Liver (tissue), 9 donors: ENCODE data around the gene LTK. TPM values are rescaled to one million over a fixed set of nuclear protein-coding genes. Genes with fewer than 3 reads are reported as not detected.
A peak's percentile ranks its signal among the peaks of the same experiment; 100 is the strongest.

Source experiments
- DNase-seq: peaks from one replicate; pipeline ENCODE4 v3.0.0-alpha.2; 2017; ENCODE audit warnings: low spot score
- H3K27ac ChIP-seq, 2 donors: one replicate each; pipeline ENCODE4 v1.7.0; 2013; ENCODE audit warnings: inconsistent platforms in 2 of 2, low read length in 2 of 2, control low read depth in 1 of 2, low read depth in 1 of 2, mild to moderate bottlenecking in 1 of 2
- H3K27me3 ChIP-seq, 4 donors: one replicate each; pipeline versions ENCODE4 v1.6.1 to v1.7.0; 2013; ENCODE audit warnings: low read length in 3 of 4, inconsistent platforms in 1 of 4, mild to moderate bottlenecking in 1 of 4, moderate library complexity in 1 of 4; ENCODE audit not compliant: control insufficient read depth in 4 of 4, insufficient read depth in 4 of 4
- H3K36me3 ChIP-seq, 4 donors: one replicate each; pipeline versions ENCODE4 v1.6.1 to v1.7.0; 2013; ENCODE audit warnings: low read length in 3 of 4, mild to moderate bottlenecking in 3 of 4, low read depth in 1 of 4, moderate library complexity in 1 of 4; ENCODE audit not compliant: control insufficient read depth in 4 of 4, insufficient read depth in 3 of 4
- H3K4me1 ChIP-seq, 4 donors: one replicate each; pipeline versions ENCODE4 v1.6.1 to v1.7.0; 2013; ENCODE audit warnings: low read length in 3 of 4, mild to moderate bottlenecking in 3 of 4, moderate library complexity in 1 of 4; ENCODE audit not compliant: control insufficient read depth in 4 of 4, insufficient read depth in 4 of 4
- H3K4me3 ChIP-seq, 3 donors: one replicate each; pipeline versions ENCODE4 v1.6.1 to v1.7.0; 2013; ENCODE audit warnings: low read length in 3 of 3, control low read depth in 1 of 3, low read depth in 1 of 3, mild to moderate bottlenecking in 1 of 3
- H3K9ac ChIP-seq, 2 donors: one replicate each; pipeline ENCODE4 v1.7.0; 2013; ENCODE audit warnings: low read length in 2 of 2, mild to moderate bottlenecking in 2 of 2, moderate library complexity in 2 of 2, control low read depth in 1 of 2, low read depth in 1 of 2
- H3K9me3 ChIP-seq, 4 donors: one replicate each; pipeline versions ENCODE4 v1.6.1 to v1.7.0; 2013; ENCODE audit warnings: low read length in 3 of 4; ENCODE audit not compliant: control insufficient read depth in 4 of 4
- CTCF ChIP-seq: fragments of 150-350 bp; IDR thresholded peaks from 2 replicates; pipeline ENCODE4 v1.5.1; 2017; ENCODE audit warnings: improper control_type of control experiment, low read depth, low read length; ENCODE audit not compliant: missing input control
- EGR1 ChIP-seq, 2 donors: IDR thresholded peaks; 2 replicates each; pipeline ENCODE4 v1.6.1; 2016 to 2018; ENCODE audit warnings: antibody characterized with exemption in 2 of 2, low read depth in 2 of 2
- FOXA1 ChIP-seq: IDR thresholded peaks from 2 replicates; pipeline ENCODE4 v1.6.1; 2016; ENCODE audit warnings: antibody characterized with exemption
- FOXA2 ChIP-seq: IDR thresholded peaks from 2 replicates; pipeline ENCODE4 v1.6.1; 2016; ENCODE audit warnings: antibody characterized with exemption
- GABPA ChIP-seq, 2 donors: IDR thresholded peaks in 1 of 2; conservative IDR thresholded peaks in 1 of 2; 2 replicates each; pipeline ENCODE4 v1.6.1; 2016; ENCODE audit warnings: antibody characterized with exemption in 2 of 2, mild to moderate bottlenecking in 1 of 2, moderate library complexity in 1 of 2
- HNF4A ChIP-seq, 2 donors: conservative IDR thresholded peaks; 2 replicates each; pipeline ENCODE4 v1.6.1; 2016; ENCODE audit warnings: antibody characterized with exemption in 2 of 2, mild to moderate bottlenecking in 2 of 2
- HNF4G ChIP-seq: IDR thresholded peaks from 2 replicates; pipeline ENCODE4 v1.6.1; 2016; ENCODE audit warnings: antibody characterized with exemption
- JUND ChIP-seq, 2 donors: IDR thresholded peaks; 2 replicates each; pipeline ENCODE4 v1.6.1; 2016; ENCODE audit warnings: antibody characterized with exemption in 2 of 2
- MAX ChIP-seq: IDR thresholded peaks from 2 replicates; pipeline ENCODE4 v1.6.1; 2016; ENCODE audit warnings: antibody characterized with exemption
- NR2F2 ChIP-seq: IDR thresholded peaks from 2 replicates; pipeline ENCODE4 v1.6.1; 2016; ENCODE audit warnings: antibody characterized with exemption
- RAD21 ChIP-seq, 2 donors: IDR thresholded peaks; 2 replicates each; pipeline ENCODE4 v1.6.1; 2016; ENCODE audit warnings: antibody characterized with exemption in 2 of 2, mild to moderate bottlenecking in 2 of 2
- RXRA ChIP-seq, 2 donors: IDR thresholded peaks; 2 replicates each; pipeline ENCODE4 v1.6.1; 2017 to 2018; ENCODE audit warnings: antibody characterized with exemption in 2 of 2, mild to moderate bottlenecking in 1 of 2
- SP1 ChIP-seq: IDR thresholded peaks from 2 replicates; pipeline ENCODE4 v1.6.1; 2018; ENCODE audit warnings: antibody characterized with exemption, mild to moderate bottlenecking
- TAF1 ChIP-seq: conservative IDR thresholded peaks from 2 replicates; pipeline ENCODE4 v1.6.1; 2016; ENCODE audit warnings: antibody characterized with exemption, mild to moderate bottlenecking
- YY1 ChIP-seq: IDR thresholded peaks from 2 replicates; pipeline ENCODE4 v1.6.1; 2016; ENCODE audit warnings: antibody characterized with exemption, mild to moderate bottlenecking
- whole genome bisulfite sequencing: extraction: QIAGEN DNeasy Blood & Tissue Kit; methylation state at CpG from one replicate; pipeline ENCODE4 v1.1.7; 2013; 5-methylcytosine and 5-hydroxymethylcytosine counted together
- polyA plus RNA-seq, 2 donors: library from polyadenylated mRNA; stranded (reverse) in 1 of 2; unstranded in 1 of 2; fragments of 200-250 nt in 1 of 2; fragments of >200 nt in 1 of 2; fragmentation: Nextera tagmentation in 1 of 2; extraction: Ambion mirVana in 1 of 2; gene quantifications; one replicate each; pipeline versions ENCODE4 v1.2.1 to v1.2.3, GENCODE V29; 2013 to 2015
- total RNA-seq, 2 donors: library from RNA; depleted of rRNA; stranded (reverse); fragments of >200 nt; gene quantifications; one replicate each; pipeline ENCODE4 v1.2.3, GENCODE V29; 2014
- TF ChIP-seq, protein P1 (sequence below): IDR thresholded peaks from 2 replicates; pipeline ENCODE4 v1.6.1; 2016; ENCODE audit warnings: antibody characterized with exemption
- TF ChIP-seq, protein P2 (sequence below): IDR thresholded peaks from 2 replicates; pipeline ENCODE4 v1.6.1; 2016; ENCODE audit warnings: antibody characterized with exemption
- donor health status: healthy.
- donor health status: healthy.
- donor health status: healthy.
- donor health status: healthy.
- donor health status: healthy.

LTK gene
- total and polyA plus RNA-seq, 4 donors = 0.86 to 3.0 (median 2.0) TPM

DNA sequence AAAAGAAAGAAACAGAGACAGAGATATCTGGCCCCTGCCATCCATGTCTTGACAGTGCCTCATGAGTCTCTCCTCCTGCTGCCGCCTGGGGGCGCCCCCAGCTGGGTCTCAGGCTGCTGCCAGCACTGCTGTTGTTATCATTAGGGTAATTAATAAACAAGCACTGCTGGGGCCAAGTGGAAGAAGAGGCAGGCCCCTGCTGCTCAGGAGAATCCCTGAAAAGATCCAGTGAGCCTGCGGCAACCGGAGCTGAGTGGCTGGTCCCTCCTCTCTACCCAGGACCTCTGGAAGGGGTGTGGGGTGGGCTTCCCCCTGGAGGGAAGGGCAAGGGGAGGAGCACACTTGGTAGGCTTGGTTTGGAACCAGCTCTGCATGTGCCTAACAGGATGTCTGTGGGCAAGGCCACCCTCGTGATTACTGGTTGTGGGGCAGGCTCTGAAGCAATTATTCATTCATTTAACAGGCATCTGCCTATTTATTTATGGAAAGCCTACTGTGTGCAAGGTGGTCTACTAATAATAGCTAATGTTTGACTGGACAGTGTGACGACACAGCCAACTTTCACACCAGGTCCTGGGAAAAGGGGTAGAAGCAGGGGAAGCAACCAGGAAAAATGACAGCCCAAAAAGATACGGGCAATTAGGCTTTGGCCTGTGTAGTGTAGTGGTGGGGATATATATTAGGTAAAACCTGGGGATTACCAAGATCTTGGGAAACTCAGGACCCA lies 44.2 kb upstream of the LTK start:
- WGBS = 36% methylated on average over 7 of the region's 7 CpGs
- H3K9ac ChIP-seq = no peak overlapping the region

GRCh38 chr15:41556677-41557076 lies 43.0 kb upstream of the LTK start:
- H3K4me3 ChIP-seq = no peak overlapping the region
- no peak overlapping the region for H3K9ac ChIP-seq
- no peak for DNase-seq
- H3K36me3 ChIP-seq = no peaks in the 10 kb centered on the region
- 86% methylated on average over 5 of the region's 5 CpGs for WGBS
- no peak overlapping the region for H3K27ac ChIP-seq
- H3K9me3 ChIP-seq = no peaks in the 10 kb centered on the region
- peaks cover 0 to 14% (median 9%) of the 10 kb centered on the region in 4 donors for H3K4me1 ChIP-seq
- H3K27me3 ChIP-seq = no peaks in the 10 kb centered on the region
- no peak for TF ChIP-seq TAF1
- TF ChIP-seq NR2F2 = no peak
- no peak for TF ChIP-seq RAD21 (IDR thresholded peaks at IDR 0.05)
- TF ChIP-seq CTCF = no peak
- no peak for TF ChIP-seq RXRA (IDR thresholded peaks at IDR 0.05)
- no peak for TF ChIP-seq JUND (IDR thresholded peaks at IDR 0.05)
- TF ChIP-seq GABPA (IDR thresholded peaks at IDR 0.05 in 1 of 2, conservative IDR thresholded peaks at IDR 0.05 in 1 of 2) = no peak
- no peak for TF ChIP-seq MAX
- TF ChIP-seq EGR1 (IDR thresholded peaks at IDR 0.05; ENCODE audit: low read depth in 2 of 2) = no peak
- no peak for TF ChIP-seq FOXA1
- TF ChIP-seq SP1 = no peak
- TF ChIP-seq FOXA2 = no peak
- TF ChIP-seq HNF4A (conservative IDR thresholded peaks at IDR 0.05) = no peak
- TF ChIP-seq YY1 = no peak
- TF ChIP-seq, protein P1, sequence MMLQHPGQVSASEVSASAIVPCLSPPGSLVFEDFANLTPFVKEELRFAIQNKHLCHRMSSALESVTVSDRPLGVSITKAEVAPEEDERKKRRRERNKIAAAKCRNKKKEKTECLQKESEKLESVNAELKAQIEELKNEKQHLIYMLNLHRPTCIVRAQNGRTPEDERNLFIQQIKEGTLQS = no peak
- TF ChIP-seq, protein P2, sequence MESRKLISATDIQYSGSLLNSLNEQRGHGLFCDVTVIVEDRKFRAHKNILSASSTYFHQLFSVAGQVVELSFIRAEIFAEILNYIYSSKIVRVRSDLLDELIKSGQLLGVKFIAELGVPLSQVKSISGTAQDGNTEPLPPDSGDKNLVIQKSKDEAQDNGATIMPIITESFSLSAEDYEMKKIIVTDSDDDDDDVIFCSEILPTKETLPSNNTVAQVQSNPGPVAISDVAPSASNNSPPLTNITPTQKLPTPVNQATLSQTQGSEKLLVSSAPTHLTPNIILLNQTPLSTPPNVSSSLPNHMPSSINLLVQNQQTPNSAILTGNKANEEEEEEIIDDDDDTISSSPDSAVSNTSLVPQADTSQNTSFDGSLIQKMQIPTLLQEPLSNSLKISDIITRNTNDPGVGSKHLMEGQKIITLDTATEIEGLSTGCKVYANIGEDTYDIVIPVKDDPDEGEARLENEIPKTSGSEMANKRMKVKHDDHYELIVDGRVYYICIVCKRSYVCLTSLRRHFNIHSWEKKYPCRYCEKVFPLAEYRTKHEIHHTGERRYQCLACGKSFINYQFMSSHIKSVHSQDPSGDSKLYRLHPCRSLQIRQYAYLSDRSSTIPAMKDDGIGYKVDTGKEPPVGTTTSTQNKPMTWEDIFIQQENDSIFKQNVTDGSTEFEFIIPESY = no peak

More for the DNA sequence above, 44.2 kb upstream of the LTK start:
- DNase-seq = peak; percentile 62
- TF ChIP-seq NR2F2 (no peak), RAD21 (IDR thresholded peaks at IDR 0.05) (peak; percentile 75 to 78), CTCF (peak; percentile 50), HNF4G (no peak), FOXA2 (no peak)
- TF ChIP-seq, protein P1 = no peak
- TF ChIP-seq, protein P2 = no peak
- Histone ChIP-seq H3K9me3 (no peaks in the 10 kb centered on the region), H3K4me1 (peaks cover 0 to 14% (median 9%) of the 10 kb centered on the region in 4 donors), H3K27ac (no peak overlapping the region), H3K36me3 (no peaks in the 10 kb centered on the region), H3K27me3 (no peaks in the 10 kb centered on the region), H3K4me3 (no peak overlapping the region)
